Mucosa of rectum (tissue), 2 donors: ENCODE results near the gene CNTNAP1.

Experiments used
- H3K27ac ChIP-seq, 2 donors: one replicate each; pipeline ENCODE4 v1.7.0; 2013; ENCODE audit warnings: inconsistent platforms in 2 of 2, low read depth in 2 of 2, low read length in 2 of 2
- H3K27me3 ChIP-seq, 2 donors: one replicate each; pipeline ENCODE4 v1.7.0; 2013; ENCODE audit warnings: low read length in 2 of 2; ENCODE audit not compliant: control insufficient read depth in 2 of 2, insufficient read depth in 2 of 2
- H3K36me3 ChIP-seq, 2 donors: one replicate each; pipeline ENCODE4 v1.7.0; 2013; ENCODE audit warnings: low read length in 2 of 2; ENCODE audit not compliant: control insufficient read depth in 2 of 2, insufficient read depth in 2 of 2
- H3K4me1 ChIP-seq, 2 donors: one replicate each; pipeline ENCODE4 v1.7.0; 2013; ENCODE audit warnings: low read length in 2 of 2, mild to moderate bottlenecking in 1 of 2; ENCODE audit not compliant: control insufficient read depth in 2 of 2, insufficient read depth in 2 of 2
- H3K4me3 ChIP-seq, 2 donors: one replicate each; pipeline ENCODE4 v1.7.0; 2013; ENCODE audit warnings: low read length in 2 of 2
- H3K9ac ChIP-seq, 2 donors: one replicate each; pipeline ENCODE4 v1.7.0; 2013; ENCODE audit warnings: low read length in 2 of 2, low read depth in 1 of 2, mild to moderate bottlenecking in 1 of 2
- H3K9me3 ChIP-seq, 2 donors: one replicate each; pipeline ENCODE4 v1.7.0; 2013; ENCODE audit warnings: low read length in 2 of 2; ENCODE audit not compliant: control insufficient read depth in 2 of 2
- donor health status: healthy.
- donor health status: Normal muscosa, but diverticular disease.

The CNTNAP1 gene

DNA sequence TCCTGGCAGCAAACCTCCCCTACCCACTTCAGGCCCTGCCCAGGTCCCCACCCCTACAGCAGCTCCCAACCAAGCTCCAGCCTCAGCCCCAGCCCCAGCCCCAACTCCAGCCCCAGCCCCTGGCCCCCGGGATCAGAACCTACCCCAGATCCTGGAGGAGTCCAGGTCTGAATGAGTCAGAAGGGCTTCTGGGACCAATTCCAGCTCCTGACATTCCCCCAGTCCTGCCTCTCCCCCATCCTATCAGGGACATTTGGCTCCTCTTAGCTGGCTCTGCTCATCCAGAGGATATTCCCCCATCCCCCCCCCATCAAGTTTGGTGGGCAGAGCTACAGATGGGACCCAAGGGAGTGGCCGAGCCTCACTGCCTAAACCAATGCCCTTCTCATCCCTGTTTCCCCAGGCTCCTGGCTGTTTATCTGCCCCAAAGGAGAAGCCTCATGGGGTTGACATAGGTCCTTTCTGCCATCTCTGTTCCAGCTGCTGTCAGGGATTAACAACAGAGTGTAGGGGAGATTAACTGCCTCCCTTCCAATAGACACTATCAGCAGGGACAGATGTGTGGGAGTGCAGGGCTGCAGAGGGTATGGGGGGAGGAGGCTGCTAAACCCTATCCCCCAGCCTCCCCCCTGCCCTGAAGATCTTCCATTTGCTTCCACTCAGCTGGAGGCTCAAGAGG lies 16.5 kb downstream of the CNTNAP1 start:
- H3K4me1 ChIP-seq: no peaks in the 10 kb centered on the region
- no peaks in the 10 kb centered on the region for H3K9me3 ChIP-seq
- H3K9ac ChIP-seq: no peak overlapping the region
- H3K27ac ChIP-seq: no peak overlapping the region
- H3K4me3 ChIP-seq: no peak overlapping the region
- peaks cover 27 to 45% of the 10 kb centered on the region in 2 donors for H3K36me3 ChIP-seq
- H3K27me3 ChIP-seq: no peaks in the 10 kb centered on the region

DNA sequence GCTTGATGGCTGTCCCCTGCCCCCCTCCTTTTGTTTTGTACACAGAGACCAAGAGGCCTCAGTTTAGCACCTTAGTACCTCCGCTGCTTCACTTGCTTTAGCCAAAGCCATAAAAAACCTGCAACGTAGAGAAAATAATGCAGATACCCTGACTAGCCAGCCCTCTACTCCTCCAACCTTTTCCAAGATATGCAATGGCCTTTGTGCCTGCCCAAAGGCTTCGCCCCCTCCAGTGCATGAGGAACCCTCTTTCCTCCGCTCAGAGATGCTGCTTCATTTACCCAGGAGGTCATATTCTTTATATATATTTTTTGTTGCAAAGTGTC lies 17.0 kb downstream of the CNTNAP1 start:
- Histone ChIP-seq H3K27me3 (no peaks in the 10 kb centered on the region), H3K4me1 (no peaks in the 10 kb centered on the region), H3K27ac (no peak overlapping the region), H3K9ac (no peak overlapping the region), H3K9me3 (no peaks in the 10 kb centered on the region), H3K36me3 (peaks cover 29 to 48% of the 10 kb centered on the region in 2 donors), H3K4me3 (no peak overlapping the region)

DNA sequence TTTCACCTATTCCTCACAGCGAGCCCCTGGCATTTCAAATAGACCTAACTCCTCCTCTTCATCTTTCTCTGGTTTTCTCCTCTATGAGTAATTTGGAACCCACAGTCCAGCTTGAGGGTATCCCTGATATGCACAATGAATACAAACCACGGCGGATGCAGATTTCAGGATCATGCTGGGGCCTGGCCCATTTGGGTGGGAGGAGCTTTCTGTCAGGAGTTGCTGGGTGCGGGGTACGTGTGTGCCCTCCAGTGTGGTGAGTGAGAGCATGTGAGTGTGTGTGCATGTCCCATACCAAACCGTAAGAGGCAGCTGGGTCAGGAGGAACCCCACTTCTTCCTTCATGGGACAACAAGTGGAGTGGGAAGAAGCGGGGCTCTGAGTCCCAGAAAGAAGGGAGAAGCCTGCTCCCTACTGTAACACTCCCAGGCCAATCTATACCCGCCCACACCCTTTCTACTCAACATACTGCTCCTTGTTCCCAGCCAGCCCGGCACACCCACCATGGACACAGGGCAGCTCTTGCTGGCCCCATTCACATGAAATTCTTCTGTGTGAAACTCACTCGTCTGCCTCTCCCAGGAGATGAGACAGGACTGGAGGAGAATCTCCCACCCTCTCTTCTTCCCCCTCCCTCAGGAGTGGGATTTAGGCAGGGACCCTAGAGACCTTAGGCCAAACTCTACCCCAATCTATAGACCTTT lies 18.4 kb downstream of the CNTNAP1 start:
- Histone ChIP-seq H3K9ac (no peak overlapping the region), H3K4me1 (no peaks in the 10 kb centered on the region), H3K36me3 (peaks cover 36 to 53% of the 10 kb centered on the region in 2 donors), H3K9me3 (no peaks in the 10 kb centered on the region), H3K4me3 (no peak overlapping the region), H3K27me3 (no peaks in the 10 kb centered on the region), H3K27ac (no peak overlapping the region)

DNA sequence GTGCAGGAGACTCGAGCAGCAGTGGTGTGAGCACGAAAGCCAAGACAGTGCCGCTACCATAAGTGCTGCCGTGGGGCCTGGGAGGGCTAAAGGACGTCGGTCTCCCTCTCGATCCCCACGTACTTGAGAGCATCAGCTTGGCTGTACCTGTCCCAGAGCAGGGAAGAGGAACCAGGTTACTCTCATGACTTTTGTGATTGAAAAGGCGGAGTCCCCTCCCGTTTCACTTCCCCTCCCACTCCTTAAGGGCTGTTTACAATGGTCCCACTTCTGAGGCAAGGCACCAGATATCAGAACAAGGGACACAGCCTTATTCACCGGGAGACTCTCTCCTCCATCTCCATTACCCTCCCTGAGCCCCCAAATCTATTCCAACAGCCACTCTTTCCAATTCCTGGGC lies 20.1 kb downstream of the CNTNAP1 start:
- Histone ChIP-seq H3K27ac (no peak overlapping the region), H3K9ac (no peak overlapping the region), H3K4me3 (no peak overlapping the region), H3K4me1 (no peaks in the 10 kb centered on the region), H3K9me3 (no peaks in the 10 kb centered on the region), H3K36me3 (peaks cover 47 to 64% of the 10 kb centered on the region in 2 donors), H3K27me3 (no peaks in the 10 kb centered on the region)

DNA sequence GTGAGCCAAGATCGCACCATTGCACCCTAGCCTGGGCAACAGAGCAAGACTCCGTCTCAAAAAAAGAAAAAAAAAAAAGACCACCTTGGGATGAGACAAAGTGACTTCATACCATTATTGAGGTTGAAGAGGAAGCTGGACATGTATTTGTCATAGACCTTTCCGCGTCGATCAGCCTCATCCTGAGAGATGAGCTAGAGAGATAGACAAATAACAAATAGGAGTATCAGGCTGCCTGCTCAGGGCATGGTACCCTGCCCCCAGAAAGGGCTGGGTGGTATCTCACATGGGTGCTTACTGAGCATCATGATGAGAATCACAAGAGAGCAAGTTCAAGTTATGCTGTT lies 22.1 kb downstream of the CNTNAP1 start:
- Histone ChIP-seq H3K27ac (no peak overlapping the region), H3K36me3 (peaks cover 56 to 76% of the 10 kb centered on the region in 2 donors), H3K9me3 (no peaks in the 10 kb centered on the region), H3K4me3 (no peak overlapping the region), H3K27me3 (no peaks in the 10 kb centered on the region), H3K9ac (no peak overlapping the region), H3K4me1 (no peaks in the 10 kb centered on the region)

DNA sequence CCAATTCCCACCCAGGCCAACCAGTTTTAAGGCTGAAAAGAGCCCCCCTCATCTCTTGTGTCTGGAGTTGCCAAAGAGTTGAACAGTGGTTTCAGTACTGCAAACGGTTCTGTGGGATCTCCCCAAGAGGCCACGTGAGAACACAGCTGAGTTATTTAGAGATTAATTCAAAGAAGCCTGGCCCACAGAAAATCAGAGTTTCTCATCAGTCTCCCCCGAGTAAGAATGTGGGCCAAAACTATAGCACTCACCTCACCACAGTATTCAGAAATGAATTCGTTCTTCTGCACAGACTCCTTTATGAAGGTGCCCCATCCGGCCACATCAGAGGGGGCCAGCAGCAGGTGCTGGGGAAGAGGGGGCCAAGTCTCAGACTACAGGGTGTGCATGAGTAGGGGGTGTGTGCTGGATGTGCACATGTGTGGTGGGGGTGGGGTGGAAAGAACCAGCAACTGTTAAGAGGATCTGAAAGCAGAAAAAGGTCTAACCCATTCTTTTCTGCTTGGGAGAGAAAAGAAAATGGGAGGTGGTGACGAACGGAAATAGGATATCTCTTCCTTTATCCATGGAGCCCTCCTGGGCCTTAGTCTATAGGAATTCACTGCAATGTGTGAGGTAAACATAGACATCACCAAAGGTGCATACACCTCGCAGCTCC lies 22.6 kb downstream of the CNTNAP1 start:
- no peaks in the 10 kb centered on the region for H3K4me1 ChIP-seq
- H3K36me3 ChIP-seq: peaks cover 61 to 81% of the 10 kb centered on the region in 2 donors
- no peaks in the 10 kb centered on the region for H3K9me3 ChIP-seq
- H3K27me3 ChIP-seq: no peaks in the 10 kb centered on the region
- no peak overlapping the region for H3K4me3 ChIP-seq
- no peak overlapping the region for H3K9ac ChIP-seq
- no peak overlapping the region for H3K27ac ChIP-seq

DNA sequence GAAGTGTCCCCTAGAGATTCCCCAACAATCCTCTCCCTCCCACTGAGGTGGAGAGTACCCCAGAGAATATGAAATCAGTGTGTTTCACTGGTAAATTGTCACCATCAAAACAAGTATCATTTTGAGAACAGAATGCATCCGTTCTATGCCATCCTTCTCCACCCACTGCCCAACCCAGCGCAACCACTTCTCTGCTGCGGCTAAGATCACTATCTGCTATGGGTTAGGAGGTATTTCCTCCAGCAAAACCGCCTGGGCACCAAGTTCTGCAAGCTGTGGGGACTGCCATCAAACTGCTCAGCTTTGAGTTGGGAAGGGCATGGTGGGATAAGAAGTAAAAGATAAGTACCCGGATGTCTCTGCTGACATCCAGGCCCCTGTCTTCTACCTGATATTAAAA lies 24.4 kb downstream of the CNTNAP1 start:
- Histone ChIP-seq H3K27me3 (no peaks in the 10 kb centered on the region), H3K9me3 (no peaks in the 10 kb centered on the region), H3K4me3 (no peak overlapping the region), H3K36me3 (peaks cover 66 to 79% of the 10 kb centered on the region in 2 donors), H3K9ac (no peak overlapping the region), H3K4me1 (no peaks in the 10 kb centered on the region), H3K27ac (no peak overlapping the region)

DNA sequence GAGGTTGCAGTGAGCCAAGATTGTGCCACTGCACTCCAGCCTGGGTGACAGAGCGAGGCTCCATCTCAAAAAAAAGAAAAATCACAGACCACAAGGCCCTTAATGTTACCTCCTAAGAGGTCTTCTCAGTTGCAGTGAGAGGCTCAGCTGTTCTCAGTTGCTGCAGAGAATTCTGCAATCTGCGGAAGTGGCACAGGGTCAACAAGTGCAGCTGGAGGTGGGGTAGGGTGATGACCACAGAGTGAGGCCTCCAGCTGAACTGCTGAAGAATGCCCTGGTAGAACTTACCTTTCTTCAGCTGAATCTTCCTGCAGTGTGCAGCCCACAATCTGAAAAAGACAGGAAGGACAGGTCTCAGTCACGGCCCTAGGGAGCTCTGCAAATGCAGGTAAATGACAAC lies 26.3 kb downstream of the CNTNAP1 start:
- no peaks in the 10 kb centered on the region for H3K4me1 ChIP-seq
- H3K4me3 ChIP-seq: no peak overlapping the region
- no peaks in the 10 kb centered on the region for H3K27me3 ChIP-seq
- no peaks in the 10 kb centered on the region for H3K9me3 ChIP-seq
- H3K27ac ChIP-seq: no peak overlapping the region
- peaks cover 68 to 73% of the 10 kb centered on the region in 2 donors for H3K36me3 ChIP-seq
- no peak overlapping the region for H3K9ac ChIP-seq

DNA sequence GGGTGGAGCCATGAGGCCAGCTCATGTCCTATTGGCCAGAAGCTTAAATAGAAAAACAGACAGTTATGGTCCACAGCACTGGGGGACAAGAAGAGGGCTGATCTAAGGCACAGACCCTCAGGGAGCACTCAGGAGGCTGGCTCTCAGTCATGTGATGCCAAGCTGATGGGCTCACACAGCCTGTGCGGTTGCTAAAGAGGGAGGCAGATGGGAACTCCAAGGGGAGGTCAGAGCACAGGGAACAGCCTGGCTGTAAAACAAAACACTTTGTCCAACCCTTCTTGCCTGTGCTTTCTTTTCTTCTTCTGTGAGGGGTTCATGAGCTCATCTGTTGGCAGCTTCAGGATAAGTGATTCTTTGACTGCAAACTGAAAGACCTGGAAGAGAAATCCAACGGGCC lies 27.2 kb downstream of the CNTNAP1 start:
- peaks cover 64 to 71% of the 10 kb centered on the region in 2 donors for H3K36me3 ChIP-seq
- H3K9me3 ChIP-seq: no peaks in the 10 kb centered on the region
- no peaks in the 10 kb centered on the region for H3K4me1 ChIP-seq
- H3K9ac ChIP-seq: no peak overlapping the region
- H3K4me3 ChIP-seq: no peak overlapping the region
- no peaks in the 10 kb centered on the region for H3K27me3 ChIP-seq
- H3K27ac ChIP-seq: no peak overlapping the region

DNA sequence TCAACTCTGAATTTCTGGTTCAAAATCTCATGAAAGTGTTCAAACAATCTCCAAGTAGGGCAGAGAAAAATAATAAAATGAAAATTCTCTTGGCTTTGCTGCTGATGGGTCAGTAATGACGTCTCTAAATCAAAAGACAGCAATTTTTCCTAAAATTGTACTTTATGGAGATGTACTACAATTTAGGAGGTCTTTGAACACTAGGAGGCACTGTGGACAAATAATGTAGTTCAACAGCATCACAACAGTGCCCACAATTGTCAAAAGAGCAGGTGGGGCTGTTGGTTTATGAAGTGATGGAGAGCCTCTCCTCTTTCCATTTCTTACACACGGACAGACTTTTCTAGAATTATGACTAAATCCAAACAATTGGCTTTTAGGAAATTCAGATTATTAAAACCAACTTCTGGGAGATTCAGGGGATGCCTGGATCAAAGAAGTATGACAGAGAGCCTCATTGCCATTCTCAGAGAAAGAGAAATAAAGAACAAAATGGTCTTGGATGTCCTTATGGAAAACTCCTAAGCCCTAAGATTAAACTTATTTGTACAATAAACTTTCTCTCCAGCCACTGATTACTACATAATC lies 38.8 kb downstream of the CNTNAP1 start:
- H3K36me3 ChIP-seq: peaks cover 50 to 60% of the 10 kb centered on the region in 2 donors
- no peaks in the 10 kb centered on the region for H3K4me1 ChIP-seq
- no peaks in the 10 kb centered on the region for H3K9me3 ChIP-seq
- no peak overlapping the region for H3K9ac ChIP-seq
- no peak overlapping the region for H3K4me3 ChIP-seq
- no peaks in the 10 kb centered on the region for H3K27me3 ChIP-seq
- no peak overlapping the region for H3K27ac ChIP-seq
